B cell (primary cell): ENCODE results near the gene FAM227B.
"Not testable (repeated sequence)": the region's sequence is repeated elsewhere in the genome, so short reads cannot be mapped to it uniquely, and the experiment has no call there.

ENCODE experiments used
- CTCF ChIP-seq: fragments of 200-600 bp; IDR thresholded peaks from one replicate; pipeline ENCODE4 v1.8.0; 2022; ENCODE audit warnings: antibody characterized with exemption, mild to moderate bottlenecking
- EZH2 ChIP-seq: IDR thresholded peaks from 2 replicates; pipeline ENCODE4 v1.6.1; 2012; ENCODE audit warnings: borderline replicate concordance, low read depth, mild to moderate bottlenecking, moderate library complexity, low read length; ENCODE audit not compliant: insufficient read depth, poor library complexity, severe bottlenecking

GRCh38 chr15:49512739-49513138, 107.9 kb downstream of the FAM227B start:
- not testable (repeated sequence) for TF ChIP-seq EZH2, CTCF
